Measurements from ENCODE around the gene XAB2.

The XAB2 gene

GRCh38 chr19:7632340-7633203 lies 3.2 kb upstream of the XAB2 start:
- DNase-seq, result no peak
- TF ChIP-seq GATA1 (IDR thresholded peaks at IDR 0.05; ENCODE audit: low read depth, low read length), result no peak
- no peak for TF ChIP-seq POLR2A (IDR thresholded peaks at IDR 0.05; ENCODE audit: low read length)

- no peak for DNase-seq
- TF ChIP-seq POLR2A (IDR thresholded peaks at IDR 0.05; ENCODE audit: low read length) (no peak), GATA1 (IDR thresholded peaks at IDR 0.05; ENCODE audit: low read depth, low read length) (no peak)
Measured at GRCh38 chr19:7631577-7631976, 2.2 kb upstream of the XAB2 start.

GRCh38 chr19:7628589-7629311 lies 595 bp downstream of the XAB2 start:
- TF ChIP-seq POLR2A (IDR thresholded peaks at IDR 0.05; ENCODE audit: low read length) (no peak), GATA1 (IDR thresholded peaks at IDR 0.05; ENCODE audit: low read depth, low read length) (no peak)
- DNase-seq, result no peak

- TF ChIP-seq POLR2A (IDR thresholded peaks at IDR 0.05; ENCODE audit: low read length), result no peak
- no peak for TF ChIP-seq GATA1 (IDR thresholded peaks at IDR 0.05; ENCODE audit: low read depth, low read length)
- no peak for DNase-seq
Measured at GRCh38 chr19:7627166-7627565, 2.2 kb downstream of the XAB2 start.

- no peak for DNase-seq
- TF ChIP-seq POLR2A (IDR thresholded peaks at IDR 0.05; ENCODE audit: low read length), result no peak
- no peak for TF ChIP-seq GATA1 (IDR thresholded peaks at IDR 0.05; ENCODE audit: low read depth, low read length)
Measured at GRCh38 chr19:7625763-7626372, 3.5 kb downstream of the XAB2 start.

- DNase-seq, result no peak
- TF ChIP-seq GATA1 (IDR thresholded peaks at IDR 0.05; ENCODE audit: low read depth, low read length) (no peak), POLR2A (IDR thresholded peaks at IDR 0.05; ENCODE audit: low read length) (no peak)
Measured at GRCh38 chr19:7624810-7625209, 4.5 kb downstream of the XAB2 start.

- no peak for DNase-seq
- no peak for TF ChIP-seq GATA1 (IDR thresholded peaks at IDR 0.05; ENCODE audit: low read depth, low read length)
- TF ChIP-seq POLR2A (IDR thresholded peaks at IDR 0.05; ENCODE audit: low read length), result no peak
Measured at GRCh38 chr19:7623725-7624603, 5.4 kb downstream of the XAB2 start.

- DNase-seq, result no peak
- TF ChIP-seq POLR2A (IDR thresholded peaks at IDR 0.05; ENCODE audit: low read length), result no peak
- TF ChIP-seq GATA1 (IDR thresholded peaks at IDR 0.05; ENCODE audit: low read depth, low read length), result no peak
Measured at GRCh38 chr19:7622933-7623685, 6.2 kb downstream of the XAB2 start.

- TF ChIP-seq GATA1 (IDR thresholded peaks at IDR 0.05; ENCODE audit: low read depth, low read length), result no peak
Measured at GRCh38 chr19:7620442-7621412, 8.6 kb downstream of the XAB2 start.

GRCh38 chr19:7619671-7620441 lies 9.5 kb downstream of the XAB2 start:
- DNase-seq, result no peak
- no peak for TF ChIP-seq GATA1 (IDR thresholded peaks at IDR 0.05; ENCODE audit: low read depth, low read length)
- no peak for TF ChIP-seq POLR2A (IDR thresholded peaks at IDR 0.05; ENCODE audit: low read length)

More at GRCh38 chr19:7620442-7621412, 8.6 kb downstream of the XAB2 start:
- no peak for DNase-seq

Data from erythroblast (primary cell).